ENCODE data around the gene ZNF280C.

DNA sequence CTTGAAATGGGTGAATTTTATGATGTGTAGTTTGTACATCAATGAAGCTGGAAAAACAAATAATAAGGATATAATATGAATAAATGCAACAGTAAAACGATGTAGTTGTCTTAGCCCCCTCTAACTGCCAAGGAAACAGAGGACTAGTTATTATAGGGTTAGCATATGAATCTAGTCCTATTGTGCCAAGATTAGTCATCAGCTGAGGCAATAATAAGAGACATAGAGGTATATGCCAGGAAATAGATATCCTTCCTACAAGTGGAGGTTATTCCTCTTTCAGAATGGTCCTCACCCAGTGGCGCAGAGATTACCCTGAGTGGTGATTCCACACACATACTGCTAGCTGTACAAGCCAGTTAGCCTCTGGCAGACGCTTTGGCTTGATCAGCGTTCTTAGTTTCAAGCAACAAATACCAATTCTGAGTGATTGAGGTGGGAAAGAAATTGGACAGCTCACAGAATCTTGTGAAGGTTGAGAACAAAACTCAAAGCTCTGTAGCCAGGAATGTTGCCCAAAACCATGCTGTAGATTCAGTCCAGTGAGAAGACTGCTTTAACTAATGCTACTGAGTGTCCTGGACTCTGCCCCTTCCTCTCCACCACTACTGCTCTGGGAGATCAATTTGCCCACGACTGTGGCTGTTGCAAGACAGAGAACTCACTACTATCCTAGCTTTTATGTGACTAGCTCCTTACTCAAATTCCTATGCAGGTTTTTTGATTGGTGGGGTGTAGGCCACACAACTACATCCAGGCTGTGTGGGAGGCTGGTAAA is 27.0 kb upstream of the ZNF280C start:
- TF ChIP-seq, protein P1, sequence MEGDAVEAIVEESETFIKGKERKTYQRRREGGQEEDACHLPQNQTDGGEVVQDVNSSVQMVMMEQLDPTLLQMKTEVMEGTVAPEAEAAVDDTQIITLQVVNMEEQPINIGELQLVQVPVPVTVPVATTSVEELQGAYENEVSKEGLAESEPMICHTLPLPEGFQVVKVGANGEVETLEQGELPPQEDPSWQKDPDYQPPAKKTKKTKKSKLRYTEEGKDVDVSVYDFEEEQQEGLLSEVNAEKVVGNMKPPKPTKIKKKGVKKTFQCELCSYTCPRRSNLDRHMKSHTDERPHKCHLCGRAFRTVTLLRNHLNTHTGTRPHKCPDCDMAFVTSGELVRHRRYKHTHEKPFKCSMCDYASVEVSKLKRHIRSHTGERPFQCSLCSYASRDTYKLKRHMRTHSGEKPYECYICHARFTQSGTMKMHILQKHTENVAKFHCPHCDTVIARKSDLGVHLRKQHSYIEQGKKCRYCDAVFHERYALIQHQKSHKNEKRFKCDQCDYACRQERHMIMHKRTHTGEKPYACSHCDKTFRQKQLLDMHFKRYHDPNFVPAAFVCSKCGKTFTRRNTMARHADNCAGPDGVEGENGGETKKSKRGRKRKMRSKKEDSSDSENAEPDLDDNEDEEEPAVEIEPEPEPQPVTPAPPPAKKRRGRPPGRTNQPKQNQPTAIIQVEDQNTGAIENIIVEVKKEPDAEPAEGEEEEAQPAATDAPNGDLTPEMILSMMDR (IDR thresholded peaks at IDR 0.05; ENCODE audit: low read depth, low read length, missing input control): no peak
- TF ChIP-seq, protein P2, sequence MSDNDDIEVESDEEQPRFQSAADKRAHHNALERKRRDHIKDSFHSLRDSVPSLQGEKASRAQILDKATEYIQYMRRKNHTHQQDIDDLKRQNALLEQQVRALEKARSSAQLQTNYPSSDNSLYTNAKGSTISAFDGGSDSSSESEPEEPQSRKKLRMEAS (IDR thresholded peaks at IDR 0.05): no peak
- no peak for TF ChIP-seq TAF1 (conservative IDR thresholded peaks at IDR 0.05)
- TF ChIP-seq GABPA (IDR thresholded peaks at IDR 0.05 in 1 of 2, conservative IDR thresholded peaks at IDR 0.05 in 1 of 2): no peak

All from liver (tissue), 3 donors.